Right atrium auricular region (tissue), 2 donors: ENCODE results near the gene EFCC1. TPM values are rescaled to one million over a fixed set of nuclear protein-coding genes. Genes with fewer than 3 reads are reported as not detected.

ENCODE experiments used
- DNase-seq: peaks from one replicate; pipeline ENCODE4 v3.0.0-alpha.2; 2019; ENCODE audit warnings: low spot score
- H3K27ac ChIP-seq, 2 donors: fragments of 200-600 bp; sonication (generic); 1 replicate in 1 of 2; 2 replicates in 1 of 2; pipeline ENCODE4 v1.5.1; 2016 to 2019
- H3K27me3 ChIP-seq, 2 donors: fragments of 200-600 bp; sonication (generic); one replicate each; pipeline versions ENCODE4 v1.5.1 to v1.6.0; 2017 to 2019
- H3K36me3 ChIP-seq: fragments of 200-600 bp; sonication (generic); one replicate; pipeline ENCODE4 v1.5.1; 2016
- H3K4me1 ChIP-seq, 2 donors: fragments of 200-600 bp; sonication (generic); one replicate each; pipeline versions ENCODE4 v1.5.1 to v1.6.0; 2017 to 2019
- H3K4me3 ChIP-seq, 2 donors: fragments of 200-600 bp; sonication (generic); 1 replicate in 1 of 2; 2 replicates in 1 of 2; pipeline ENCODE4 v1.5.1; 2017 to 2019; ENCODE audit warnings: mild to moderate bottlenecking in 1 of 2, moderate library complexity in 1 of 2
- H3K9me3 ChIP-seq, 2 donors: fragments of 200-600 bp; sonication (generic); one replicate each; pipeline ENCODE4 v1.5.1; 2019
- CTCF ChIP-seq, 2 donors: fragments of 200-600 bp; sonication (generic); IDR thresholded peaks; one replicate each; pipeline ENCODE4 v1.5.1; 2019; ENCODE audit warnings: antibody characterized with exemption in 2 of 2
- total RNA-seq, 2 donors: library from RNA; depleted of rRNA; stranded (reverse); fragments of >200 nt; gene quantifications; one replicate each; pipeline ENCODE4 v1.1.0, GENCODE V29; 2016

EFCC1 gene
- total RNA-seq, 2 donors from 2014 or later, result 1.2 to 1.5 TPM

- H3K36me3 ChIP-seq, result no peaks in the 10 kb centered on the region
- H3K27ac ChIP-seq, result peak overlapping the region; percentile 64 to 83
- H3K27me3 ChIP-seq, result peaks cover 0 to 3% of the 10 kb centered on the region in 2 donors
- no peak for DNase-seq
- H3K4me3 ChIP-seq, result peak overlapping the region; percentile 36 to 69
- H3K9me3 ChIP-seq, result no peaks in the 10 kb centered on the region
- no peak for TF ChIP-seq CTCF (IDR thresholded peaks at IDR 0.05)
- peaks cover 0 to 60% of the 10 kb centered on the region in 2 donors for H3K4me1 ChIP-seq
Measured at GRCh38 chr3:129001806-129002572, 885 bp downstream of the EFCC1 start.

- H3K4me3 ChIP-seq, result peak overlapping the region in 1 of 2 donors; percentile 69
- no peak overlapping the region for H3K27ac ChIP-seq
- TF ChIP-seq CTCF (IDR thresholded peaks at IDR 0.05), result no peak
Measured at GRCh38 chr3:129002573-129003569, 1.8 kb downstream of the EFCC1 start.

GRCh38 chr3:129003578-129004112, 2.5 kb downstream of the EFCC1 start:
- no peaks in the 10 kb centered on the region for H3K9me3 ChIP-seq
- H3K36me3 ChIP-seq, result no peaks in the 10 kb centered on the region
- no peak for DNase-seq
- H3K4me3 ChIP-seq, result peak overlapping the region in 1 of 2 donors; percentile 24
- H3K27ac ChIP-seq, result no peak overlapping the region
- TF ChIP-seq CTCF (IDR thresholded peaks at IDR 0.05), result peak in 1 of 2 donors; percentile 11
- H3K27me3 ChIP-seq, result peaks cover 0 to 3% of the 10 kb centered on the region in 2 donors
- peaks cover 0 to 68% of the 10 kb centered on the region in 2 donors for H3K4me1 ChIP-seq

More at GRCh38 chr3:129002573-129003569, 1.8 kb downstream of the EFCC1 start:
- no peak for DNase-seq
- peaks cover 0 to 3% of the 10 kb centered on the region in 2 donors for H3K27me3 ChIP-seq
- H3K36me3 ChIP-seq, result no peaks in the 10 kb centered on the region
- H3K9me3 ChIP-seq, result no peaks in the 10 kb centered on the region
- H3K4me1 ChIP-seq, result peaks cover 0 to 64% of the 10 kb centered on the region in 2 donors

- H3K36me3 ChIP-seq, result no peaks in the 10 kb centered on the region
- peaks cover 0 to 68% of the 10 kb centered on the region in 2 donors for H3K4me1 ChIP-seq
- no peak for DNase-seq
- no peak overlapping the region for H3K4me3 ChIP-seq
- peaks cover 0 to 3% of the 10 kb centered on the region in 2 donors for H3K27me3 ChIP-seq
- H3K27ac ChIP-seq, result peak overlapping the region in 1 of 2 donors; percentile 35
- TF ChIP-seq CTCF (IDR thresholded peaks at IDR 0.05), result no peak
- no peaks in the 10 kb centered on the region for H3K9me3 ChIP-seq
Measured at GRCh38 chr3:129004639-129005295, 3.7 kb downstream of the EFCC1 start.
